ENCODE results near the gene PDE7B. TPM values are rescaled to one million over a fixed set of nuclear protein-coding genes. Genes with fewer than 3 reads are reported as not detected.

Gene PDE7B
- total RNA-seq, 1 donor, result 25.3 TPM

DNA sequence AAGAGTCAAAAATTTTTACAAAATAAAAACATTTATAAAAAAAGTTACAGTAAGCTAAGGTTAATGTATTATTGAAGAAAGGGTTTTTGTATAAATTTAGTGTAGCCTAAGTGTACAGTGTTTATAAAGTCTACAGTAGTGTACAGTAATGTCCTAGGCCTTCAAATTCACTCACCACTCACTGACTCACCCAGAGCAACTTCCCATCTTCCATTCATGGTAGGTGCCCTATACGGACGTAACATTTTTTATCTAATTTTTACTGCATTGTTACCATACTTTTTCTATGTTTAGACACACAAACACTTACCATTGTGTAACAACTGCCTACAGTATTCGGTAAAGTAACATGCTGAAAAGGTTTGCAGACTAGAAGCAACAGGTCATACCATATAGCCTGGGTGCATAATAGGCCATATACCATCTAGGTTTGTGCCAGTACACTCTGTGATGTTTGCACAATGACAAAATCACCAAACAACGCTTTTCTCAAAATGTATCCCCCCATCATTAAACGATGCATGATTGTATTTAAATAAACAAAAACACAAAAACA lies 392.6 kb downstream of the PDE7B start:
- Histone ChIP-seq H3K36me3 (ENCODE audit: insufficient read depth, low read length) (no peaks in the 10 kb centered on the region), H3K27me3 (ENCODE audit: insufficient read depth, low read length) (no peaks in the 10 kb centered on the region), H3K79me2 (ENCODE audit: insufficient read depth, low read length) (peaks cover 6% of the 10 kb centered on the region), H3K4me3 (ENCODE audit: insufficient read depth, low read length) (no peak overlapping the region), H4K20me1 (ENCODE audit: insufficient read depth, low read length) (no peaks in the 10 kb centered on the region), H3K4me2 (ENCODE audit: insufficient read depth, low read length) (no peak overlapping the region), H2AFZ (ENCODE audit: low read length) (peak overlapping the region; percentile 6), H3K9me3 (ENCODE audit: low read depth, low read length) (no peaks in the 10 kb centered on the region), H3K4me1 (ENCODE audit: insufficient read depth, low read length) (peaks cover 2% of the 10 kb centered on the region), H3K27ac (ENCODE audit: low read depth, low read length) (peak overlapping the region; percentile 4)
- DNase-seq (ENCODE audit: insufficient read length, low spot score, missing footprints), result no peak
- TF ChIP-seq, protein P1, sequence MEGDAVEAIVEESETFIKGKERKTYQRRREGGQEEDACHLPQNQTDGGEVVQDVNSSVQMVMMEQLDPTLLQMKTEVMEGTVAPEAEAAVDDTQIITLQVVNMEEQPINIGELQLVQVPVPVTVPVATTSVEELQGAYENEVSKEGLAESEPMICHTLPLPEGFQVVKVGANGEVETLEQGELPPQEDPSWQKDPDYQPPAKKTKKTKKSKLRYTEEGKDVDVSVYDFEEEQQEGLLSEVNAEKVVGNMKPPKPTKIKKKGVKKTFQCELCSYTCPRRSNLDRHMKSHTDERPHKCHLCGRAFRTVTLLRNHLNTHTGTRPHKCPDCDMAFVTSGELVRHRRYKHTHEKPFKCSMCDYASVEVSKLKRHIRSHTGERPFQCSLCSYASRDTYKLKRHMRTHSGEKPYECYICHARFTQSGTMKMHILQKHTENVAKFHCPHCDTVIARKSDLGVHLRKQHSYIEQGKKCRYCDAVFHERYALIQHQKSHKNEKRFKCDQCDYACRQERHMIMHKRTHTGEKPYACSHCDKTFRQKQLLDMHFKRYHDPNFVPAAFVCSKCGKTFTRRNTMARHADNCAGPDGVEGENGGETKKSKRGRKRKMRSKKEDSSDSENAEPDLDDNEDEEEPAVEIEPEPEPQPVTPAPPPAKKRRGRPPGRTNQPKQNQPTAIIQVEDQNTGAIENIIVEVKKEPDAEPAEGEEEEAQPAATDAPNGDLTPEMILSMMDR (IDR thresholded peaks at IDR 0.05; ENCODE audit: extremely low read depth, low read depth, low read length), result no peak

Data from osteoblast (primary cell).